ENCODE measurements around the gene HMX1.

The HMX1 gene

GRCh38 chr4:8891646-8892555 is 20.3 kb upstream of the HMX1 start:
- DNase-seq: no peak

DNA sequence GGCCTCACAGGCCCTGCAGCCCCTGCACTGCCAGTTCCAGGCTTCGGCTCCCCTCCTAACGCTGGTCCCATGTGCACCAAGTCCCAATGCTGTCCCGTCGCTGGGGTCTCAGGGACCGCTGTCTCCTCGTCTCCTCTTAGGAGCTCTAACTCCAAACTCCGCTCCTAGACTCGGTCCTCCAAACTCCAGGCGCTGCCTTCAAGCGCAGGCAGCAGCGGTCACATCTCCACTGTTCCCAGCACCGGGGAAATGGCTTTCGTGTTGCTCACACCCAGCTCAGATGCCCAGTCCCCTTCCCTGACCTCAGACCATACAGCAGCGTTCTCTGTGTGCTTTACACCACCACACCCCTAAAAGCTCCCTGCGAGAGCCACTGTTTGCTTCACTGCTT is 19.6 kb upstream of the HMX1 start:
- no peak for DNase-seq

- no peak for DNase-seq
Observed at GRCh38 chr4:8888856-8889255, 17.2 kb upstream of the HMX1 start.

DNA sequence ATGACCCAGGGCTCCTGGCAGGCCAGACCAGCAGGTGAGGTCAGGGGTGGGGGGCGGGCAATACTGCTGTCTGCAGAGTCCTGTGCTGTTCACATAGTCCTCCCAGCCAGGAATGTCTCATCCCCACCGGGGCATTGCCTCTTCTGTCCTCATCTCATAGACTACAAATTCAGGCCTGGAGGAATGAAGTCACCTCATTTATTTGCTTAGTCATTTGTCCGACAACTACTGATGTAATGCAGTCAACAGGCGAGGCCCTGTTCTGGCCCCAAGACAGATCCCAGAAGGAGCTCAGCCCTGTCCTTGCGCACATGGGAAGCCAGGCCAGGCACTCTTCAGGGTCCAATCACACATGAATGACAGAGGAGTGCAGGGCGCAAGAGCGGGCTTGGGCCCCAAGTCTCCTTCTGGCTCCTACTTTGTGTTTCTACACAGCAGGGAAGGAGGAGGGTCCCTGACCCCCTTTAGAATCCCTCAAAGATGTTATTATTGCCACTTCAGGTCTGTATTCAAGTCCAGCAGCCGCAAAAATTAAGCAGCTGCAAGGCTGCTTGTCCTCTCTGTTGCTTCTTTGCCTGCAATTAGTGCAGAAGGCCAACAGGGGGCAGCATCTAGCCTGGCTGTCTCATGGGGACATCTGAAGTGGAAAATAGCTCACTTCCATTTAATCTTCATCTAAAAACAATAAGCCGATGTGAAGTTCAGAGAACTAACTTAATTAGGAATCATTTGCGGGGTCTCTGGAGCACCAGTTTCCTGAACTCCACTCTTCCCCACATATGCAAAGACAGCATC is 15.2 kb upstream of the HMX1 start:
- DNase-seq: no peak

DNA sequence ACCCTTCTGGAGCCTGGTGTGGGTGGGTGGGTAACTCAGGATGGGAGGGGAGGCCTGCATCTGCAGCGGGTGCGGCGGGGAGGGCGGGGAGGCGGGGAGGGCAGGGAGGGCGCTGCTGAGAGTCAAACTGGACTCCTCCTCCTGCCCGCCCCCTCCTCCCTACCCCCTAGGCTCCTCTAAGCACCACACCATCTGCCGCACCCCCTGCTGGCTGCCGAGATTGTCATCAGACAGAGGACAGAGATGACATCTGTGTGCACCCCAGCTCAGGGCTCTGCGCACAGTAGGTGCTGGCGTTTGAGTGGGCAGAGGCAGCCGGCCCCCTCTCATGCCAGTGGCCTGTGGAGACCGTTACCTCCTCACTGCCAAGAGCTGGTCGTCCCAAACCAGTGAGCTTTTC is 10.6 kb upstream of the HMX1 start:
- DNase-seq: no peak

DNA sequence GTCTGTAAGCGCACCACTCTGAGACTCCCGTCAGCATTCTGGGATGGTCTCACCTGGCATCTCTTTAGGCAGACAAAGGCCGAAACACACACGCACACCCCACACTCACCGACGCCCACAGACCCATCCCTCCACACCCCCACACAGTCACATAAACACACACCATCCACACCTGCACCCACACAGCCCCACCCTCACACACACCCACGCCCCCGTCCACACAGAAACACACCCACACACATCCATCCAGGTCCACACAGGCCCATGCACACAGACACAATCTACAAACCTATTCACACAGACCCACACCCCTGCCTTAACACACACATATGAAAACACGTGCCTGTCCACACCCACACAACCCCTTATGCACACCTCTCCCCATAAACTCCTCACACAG is 9.2 kb upstream of the HMX1 start:
- DNase-seq: no peak

- no peak for DNase-seq
Observed at GRCh38 chr4:8879574-8879973, 7.9 kb upstream of the HMX1 start.

GRCh38 chr4:8878421-8878820 is 6.8 kb upstream of the HMX1 start:
- no peak for DNase-seq

DNA sequence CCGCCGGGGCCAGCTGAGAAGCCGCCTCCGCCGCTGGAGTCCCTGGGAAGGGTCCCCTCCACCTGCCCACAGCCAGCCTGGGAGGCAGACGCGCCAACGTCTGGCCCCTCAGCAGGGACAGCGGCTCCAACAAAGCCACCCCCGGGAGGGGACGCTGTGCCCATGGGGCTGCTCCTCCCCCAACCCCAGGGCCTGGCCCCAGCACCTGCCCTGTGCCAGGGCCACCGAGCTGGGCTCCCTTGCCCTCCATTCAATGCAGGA is 6.1 kb upstream of the HMX1 start:
- no peak for DNase-seq

GRCh38 chr4:8876982-8877779 is 5.5 kb upstream of the HMX1 start:
- DNase-seq: no peak

GRCh38 chr4:8874896-8875680 is 3.4 kb upstream of the HMX1 start:
- no peak for DNase-seq

- no peak for DNase-seq
Observed at GRCh38 chr4:8874003-8874895, 2.6 kb upstream of the HMX1 start.

DNA sequence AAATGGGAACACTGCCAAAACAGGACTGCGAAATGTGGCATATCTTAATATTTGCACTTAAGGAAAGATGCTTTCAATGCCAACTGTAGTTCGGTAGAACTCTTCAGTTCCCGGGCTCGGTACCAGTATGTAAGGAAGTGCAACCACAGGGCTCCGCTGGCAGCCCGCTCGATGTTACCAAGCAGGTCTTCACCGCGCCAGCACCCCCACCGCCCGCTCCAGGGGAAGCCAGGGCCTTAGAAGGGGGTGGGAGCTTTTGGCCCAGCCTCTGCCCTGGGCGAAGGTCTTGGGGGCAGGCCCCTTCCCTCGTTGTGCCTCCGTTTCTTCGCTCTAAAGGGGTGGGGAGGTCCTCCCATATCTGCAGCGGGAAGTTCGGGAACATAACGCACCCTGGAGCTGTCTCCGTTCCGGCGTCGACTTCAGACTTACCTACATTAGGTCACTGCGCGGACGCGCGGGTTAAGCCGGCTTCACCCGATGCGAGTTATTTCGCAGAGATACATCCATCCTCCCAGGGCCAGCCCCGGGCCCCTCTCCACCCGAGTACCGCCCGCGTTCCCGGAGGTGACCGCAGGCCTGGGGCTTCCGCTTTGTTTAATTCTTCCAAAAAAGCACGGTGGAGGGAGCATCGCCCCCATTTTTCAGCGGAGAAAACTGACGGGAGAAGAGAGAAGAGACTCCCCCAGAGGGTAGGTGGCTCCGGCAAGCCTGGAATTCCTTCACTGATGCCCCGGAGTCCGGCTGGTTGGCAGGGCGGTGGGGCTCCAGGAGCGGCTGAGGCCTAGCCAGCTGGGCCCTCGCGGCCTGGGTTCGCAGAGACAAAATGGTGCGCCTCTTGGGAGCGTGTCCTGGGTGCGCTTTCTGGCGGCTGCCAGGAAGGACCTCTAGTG is 1.0 kb upstream of the HMX1 start:
- DNase-seq: no peak

DNA sequence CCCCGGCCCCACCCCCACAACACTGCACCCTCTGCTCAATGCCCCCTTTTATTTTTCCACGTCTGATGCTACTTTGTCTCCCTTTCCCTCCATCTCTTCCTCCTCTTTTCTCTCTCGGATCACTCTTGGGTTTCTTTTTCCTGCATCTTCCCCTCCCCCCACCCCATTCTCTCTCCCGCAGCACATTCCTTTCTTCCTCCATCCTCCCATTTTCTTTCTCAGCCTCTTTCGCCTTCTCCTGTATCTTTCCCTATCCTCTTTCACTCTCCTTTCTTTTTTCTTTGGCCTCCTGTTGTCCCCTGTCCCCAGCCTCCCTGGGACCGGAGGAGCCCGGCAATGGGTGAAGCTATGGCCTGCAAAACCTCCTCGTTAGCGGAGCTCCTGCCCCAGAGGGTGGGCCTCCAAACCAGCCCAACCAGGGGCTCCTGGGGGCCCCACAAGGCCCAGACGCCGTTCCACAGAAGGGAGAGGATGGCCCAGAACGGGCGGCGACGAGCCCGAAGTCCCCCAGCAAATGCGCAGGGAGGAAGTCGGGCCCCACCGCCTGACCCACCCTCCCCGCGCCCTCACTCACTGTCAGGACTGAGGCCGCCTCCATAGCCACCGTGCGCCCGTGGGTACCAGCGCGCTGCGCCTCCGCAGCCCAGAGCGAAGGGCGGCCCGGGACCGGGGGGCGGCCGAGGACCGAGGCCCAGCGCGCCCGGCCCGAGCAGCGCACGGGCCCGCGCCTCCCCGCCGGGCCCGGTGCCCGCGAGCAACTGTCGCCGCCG is 807 bp downstream of the HMX1 start:
- no peak for DNase-seq

GRCh38 chr4:8869898-8870646 is 1.6 kb downstream of the HMX1 start:
- no peak for DNase-seq

GRCh38 chr4:8869002-8869897 is 2.4 kb downstream of the HMX1 start:
- no peak for DNase-seq

DNA sequence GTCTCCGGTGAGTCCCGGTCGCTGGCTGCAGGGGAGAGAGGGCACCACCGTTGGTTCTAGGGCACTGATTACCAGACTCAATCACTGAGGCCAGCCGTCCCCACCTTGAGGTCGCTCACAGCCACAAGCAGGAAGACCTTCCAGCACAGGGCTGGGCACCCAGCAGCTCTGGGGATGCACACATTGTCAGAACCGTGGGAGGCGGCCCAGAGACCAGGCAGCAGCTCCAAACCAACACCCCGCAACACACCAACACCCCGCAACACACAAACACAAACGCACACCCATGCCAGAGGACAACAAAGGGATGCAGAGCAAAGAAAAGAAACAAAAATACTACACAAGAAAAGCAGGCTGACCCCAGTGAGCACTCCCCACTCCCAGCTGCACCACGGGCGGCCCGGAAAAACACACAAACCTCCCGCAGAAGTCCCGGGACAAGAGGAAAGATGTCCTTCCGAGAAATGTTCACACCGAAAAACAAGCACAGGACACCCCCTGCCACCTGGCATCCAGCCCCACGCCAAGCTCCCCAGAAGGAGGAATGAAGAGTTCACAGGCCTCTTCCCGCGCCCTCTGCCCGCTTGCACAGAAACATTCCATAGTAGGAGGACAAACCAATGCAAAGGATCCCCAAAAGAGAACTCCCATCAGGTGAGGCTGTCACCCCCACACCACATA is 3.2 kb downstream of the HMX1 start:
- DNase-seq: no peak

Measured in NCI-H774 (cell line).